CD4-positive, alpha-beta T cell treated with Interleukin-6 at 100 ng/mL for 8 hours (primary cell): ENCODE measurements around the gene TMTC1.
"Not testable (repeated sequence)": the region's sequence is repeated elsewhere in the genome, so short reads cannot be mapped to it uniquely, and the experiment has no call there.

Experiments
- DNase-seq: peaks from one replicate; pipeline ENCODE4 v3.0.0-alpha.2; 2020; ENCODE audit warnings: mixed read lengths, low spot score

Gene TMTC1

DNA sequence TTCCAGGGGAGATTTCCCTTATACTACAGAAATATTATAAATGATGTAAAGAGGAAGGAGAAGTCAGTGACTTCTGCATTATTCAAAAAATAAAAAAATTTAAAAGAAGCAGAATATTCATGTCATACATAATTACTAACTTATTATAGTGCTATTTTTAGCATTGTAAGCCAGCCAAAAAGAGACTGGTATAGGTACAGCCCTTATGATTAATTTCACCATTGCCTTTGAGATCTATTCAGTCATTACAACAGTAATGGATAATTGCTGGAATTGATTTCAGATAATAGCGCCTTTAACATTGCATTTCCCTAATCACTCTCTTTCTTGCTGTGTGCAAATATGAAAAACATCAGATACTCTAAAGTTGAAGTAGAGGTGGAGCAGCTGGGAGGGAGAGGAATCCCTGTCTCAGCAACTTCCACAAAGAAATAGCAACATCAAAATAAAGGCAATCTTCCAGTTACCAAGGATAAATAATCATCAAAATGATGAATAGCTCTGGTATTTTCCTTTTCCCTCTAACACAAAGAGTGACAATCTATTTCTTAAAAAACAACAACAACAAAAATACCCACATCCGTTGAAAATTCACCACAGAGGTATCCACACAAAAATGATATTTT is 214.5 kb downstream of the TMTC1 start:
- DNase-seq: no peak

DNA sequence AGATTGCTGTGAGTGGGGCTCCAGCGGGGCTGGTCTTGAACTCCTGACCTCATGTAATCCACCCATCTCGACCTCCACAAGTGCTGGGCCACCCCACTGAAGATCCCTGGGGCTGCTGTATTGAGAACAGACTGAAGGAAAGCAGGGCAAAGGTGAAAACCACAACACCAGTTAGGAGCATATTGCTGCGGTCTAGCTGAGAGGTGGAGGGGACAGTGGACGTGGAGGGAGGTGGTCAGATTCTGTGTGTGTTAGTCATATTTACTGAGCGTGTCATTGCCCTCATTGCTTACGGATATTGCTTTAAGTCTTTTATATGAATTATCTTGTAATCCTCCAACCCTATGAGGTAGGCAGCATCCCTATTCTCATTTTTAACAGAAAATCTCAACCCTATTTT is 217.3 kb downstream of the TMTC1 start:
- no peak for DNase-seq

DNA sequence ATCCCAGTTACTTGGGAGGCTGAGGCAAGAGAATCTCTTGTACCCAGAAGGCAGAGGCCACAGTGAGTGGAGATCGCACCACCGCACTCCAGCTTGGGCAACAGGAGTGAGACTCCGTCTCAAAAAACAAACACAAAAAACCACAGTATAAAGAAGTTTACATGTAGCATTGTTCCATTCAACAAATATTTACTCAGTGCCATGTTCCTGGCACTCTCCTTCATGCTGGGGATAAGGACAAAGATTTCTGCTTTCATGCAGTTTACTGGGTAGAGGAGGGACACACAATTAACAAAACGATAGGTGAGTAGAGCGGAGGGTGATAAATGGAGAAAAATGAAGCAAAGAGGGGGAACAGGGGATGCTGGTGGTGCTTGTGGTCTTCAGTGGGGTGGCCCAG is 218.0 kb downstream of the TMTC1 start:
- no peak for DNase-seq

DNA sequence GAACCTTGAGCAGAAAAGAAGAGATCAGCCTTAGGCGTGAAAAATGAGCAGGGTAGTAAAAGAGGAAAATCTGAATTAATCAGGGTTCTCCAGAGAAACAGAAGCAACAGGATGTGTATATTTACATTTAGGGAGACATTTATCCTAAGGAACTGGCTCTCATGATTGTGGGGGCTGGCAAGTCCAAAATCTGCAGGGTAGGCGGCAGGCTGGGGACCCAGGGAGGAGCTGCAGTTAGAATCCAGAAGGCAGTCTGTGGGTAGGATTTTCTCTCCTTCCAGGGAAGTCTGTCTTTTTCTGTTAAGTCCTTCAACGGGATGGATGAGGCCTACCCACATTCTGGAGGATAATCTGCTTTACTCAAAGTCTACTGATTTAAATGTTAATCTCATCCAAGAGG is 218.8 kb downstream of the TMTC1 start:
- DNase-seq: no peak

DNA sequence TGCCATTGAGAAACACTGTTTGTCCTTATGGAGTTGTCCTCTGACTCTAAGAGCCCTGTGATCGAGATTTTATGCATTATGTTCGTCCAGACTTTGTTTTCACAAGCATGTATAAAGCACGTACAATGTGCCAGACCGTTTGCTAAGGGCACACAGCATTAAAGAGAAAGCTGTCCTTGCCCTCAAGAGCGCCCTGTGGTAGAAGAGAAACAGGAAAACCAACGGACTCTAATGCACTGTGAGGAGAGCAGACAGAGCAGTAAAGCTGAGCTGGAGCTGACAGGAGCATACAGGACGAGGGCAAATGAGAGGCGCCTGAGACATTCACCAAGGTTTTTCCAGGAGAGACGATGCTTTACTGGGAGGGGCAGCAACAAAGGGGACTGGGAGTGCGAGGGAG is 220.1 kb downstream of the TMTC1 start:
- DNase-seq: no peak

DNA sequence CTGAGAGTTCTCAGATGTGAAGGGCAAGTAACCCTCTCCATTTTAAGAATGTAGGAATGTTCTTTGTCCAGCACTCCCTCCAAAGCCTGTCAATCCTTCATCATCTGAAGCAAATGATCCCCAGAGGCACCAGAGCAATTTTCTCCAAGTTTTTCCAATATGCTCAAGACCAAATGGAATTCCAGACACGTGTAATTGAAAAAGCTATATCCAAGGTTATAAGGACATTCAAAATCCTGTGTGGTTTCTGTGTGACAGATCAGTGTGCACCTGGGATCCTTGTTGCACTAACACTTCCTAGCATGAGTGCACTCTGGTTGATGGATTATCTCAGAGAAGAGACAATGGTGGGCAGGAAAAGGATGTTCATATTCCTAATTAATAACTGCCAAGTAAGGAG is 220.7 kb downstream of the TMTC1 start:
- no peak for DNase-seq

DNA sequence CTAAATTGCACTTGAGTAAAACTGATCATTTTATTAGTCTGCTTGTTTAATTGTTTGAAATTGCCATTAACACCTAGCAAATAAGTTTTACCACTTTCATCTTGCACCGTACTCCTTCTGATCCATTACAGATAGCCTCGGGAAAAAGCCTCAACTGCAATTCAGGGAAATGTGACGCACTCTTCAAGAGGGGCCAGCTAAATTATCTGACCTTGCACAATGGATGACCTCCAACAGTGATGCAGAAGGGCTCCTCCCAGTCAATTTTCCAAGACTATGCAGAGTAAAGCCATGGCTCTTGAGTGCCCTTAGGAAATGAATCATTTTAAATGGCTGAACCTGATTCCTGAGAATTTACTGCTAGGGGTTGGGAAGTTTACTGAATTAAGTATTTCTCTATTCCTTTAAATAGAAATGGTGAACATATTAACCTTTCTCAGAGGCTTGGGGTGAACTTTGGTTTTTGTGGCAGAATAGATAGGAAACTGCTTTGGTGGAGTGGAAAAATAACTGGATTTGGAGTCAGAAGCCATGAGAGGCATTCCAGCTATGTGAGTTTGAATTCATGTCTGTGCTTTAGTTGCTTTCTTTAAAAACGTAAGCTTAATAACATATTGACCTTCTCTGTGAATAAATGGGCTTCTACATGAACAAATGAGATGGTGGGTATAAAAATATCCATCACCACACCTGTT is 221.5 kb downstream of the TMTC1 start:
- no peak for DNase-seq

DNA sequence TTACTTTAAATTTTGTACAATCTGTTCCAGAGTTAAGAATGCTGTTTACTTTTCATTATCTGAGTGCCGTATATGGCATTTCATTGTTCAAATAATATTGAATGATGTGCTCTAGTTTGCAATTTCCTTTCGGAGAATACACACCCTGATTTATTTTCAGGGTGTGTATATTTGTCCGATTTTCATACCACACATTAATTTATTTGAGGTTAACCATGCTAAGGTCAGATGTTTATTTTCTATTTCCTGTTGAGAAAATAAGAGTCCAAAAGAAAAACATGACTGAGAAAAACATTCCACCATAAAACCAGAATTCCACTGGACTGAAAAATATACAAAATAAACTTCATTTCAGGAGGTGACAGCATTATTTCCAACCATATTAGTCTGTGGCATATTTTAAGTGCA is 222.1 kb downstream of the TMTC1 start:
- no peak for DNase-seq

DNA sequence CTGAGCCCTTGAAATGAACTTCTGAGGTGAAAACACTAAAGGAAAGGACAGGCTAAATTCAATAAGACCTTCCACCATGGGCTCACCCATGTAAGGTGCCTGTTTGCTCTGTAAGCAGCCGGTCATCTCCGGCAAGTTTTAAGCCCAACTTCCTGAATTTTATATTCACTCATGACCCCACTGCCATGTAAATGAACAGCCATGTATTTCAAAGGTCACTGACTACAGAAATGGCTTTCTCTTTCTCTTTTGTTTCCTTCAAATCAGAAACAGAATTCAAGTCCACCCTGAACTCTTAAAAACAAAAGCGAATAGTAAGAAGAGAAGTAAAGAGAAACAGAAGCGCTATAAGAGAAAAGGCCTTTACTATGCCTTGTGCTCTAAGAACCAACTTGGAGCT is 224.5 kb downstream of the TMTC1 start:
- no peak for DNase-seq

DNA sequence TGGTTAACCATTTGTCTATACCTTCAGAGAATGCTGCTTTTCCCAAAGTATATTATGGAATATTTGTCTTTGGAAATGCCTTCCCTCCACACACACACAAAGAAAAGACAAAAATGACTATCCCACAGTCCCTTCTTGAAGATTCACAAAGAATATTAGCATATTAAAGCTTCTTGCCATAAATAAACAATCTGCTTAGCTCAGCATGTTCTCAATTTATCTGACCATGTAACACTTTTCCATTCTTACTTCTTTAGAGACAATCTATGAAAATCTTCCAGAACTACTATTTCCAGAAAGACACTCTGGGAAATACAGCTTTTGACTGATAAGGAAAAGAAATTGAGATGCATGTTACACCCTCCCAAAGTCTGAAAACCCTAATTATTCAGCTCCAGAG is 227.4 kb downstream of the TMTC1 start:
- no peak for DNase-seq

DNA sequence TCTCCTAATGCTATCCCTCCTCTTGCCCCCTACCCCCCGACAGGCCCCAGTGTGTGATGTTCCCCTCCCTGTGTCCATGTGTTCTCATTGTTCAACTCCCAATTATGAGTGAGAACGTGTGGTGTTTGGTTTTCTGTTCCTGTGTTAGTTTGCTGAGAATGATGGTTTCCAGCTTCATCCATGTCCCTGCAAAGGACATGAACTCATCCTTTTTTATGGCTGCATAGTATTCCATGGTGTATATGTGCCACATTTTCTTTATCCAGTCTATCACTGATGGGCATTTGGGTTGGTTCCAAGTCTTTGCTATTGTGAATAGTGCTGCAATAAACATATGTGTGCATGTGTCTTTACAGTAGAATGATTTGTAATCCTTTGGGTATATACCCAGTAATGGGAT is 228.3 kb downstream of the TMTC1 start:
- DNase-seq: not testable (repeated sequence)

DNA sequence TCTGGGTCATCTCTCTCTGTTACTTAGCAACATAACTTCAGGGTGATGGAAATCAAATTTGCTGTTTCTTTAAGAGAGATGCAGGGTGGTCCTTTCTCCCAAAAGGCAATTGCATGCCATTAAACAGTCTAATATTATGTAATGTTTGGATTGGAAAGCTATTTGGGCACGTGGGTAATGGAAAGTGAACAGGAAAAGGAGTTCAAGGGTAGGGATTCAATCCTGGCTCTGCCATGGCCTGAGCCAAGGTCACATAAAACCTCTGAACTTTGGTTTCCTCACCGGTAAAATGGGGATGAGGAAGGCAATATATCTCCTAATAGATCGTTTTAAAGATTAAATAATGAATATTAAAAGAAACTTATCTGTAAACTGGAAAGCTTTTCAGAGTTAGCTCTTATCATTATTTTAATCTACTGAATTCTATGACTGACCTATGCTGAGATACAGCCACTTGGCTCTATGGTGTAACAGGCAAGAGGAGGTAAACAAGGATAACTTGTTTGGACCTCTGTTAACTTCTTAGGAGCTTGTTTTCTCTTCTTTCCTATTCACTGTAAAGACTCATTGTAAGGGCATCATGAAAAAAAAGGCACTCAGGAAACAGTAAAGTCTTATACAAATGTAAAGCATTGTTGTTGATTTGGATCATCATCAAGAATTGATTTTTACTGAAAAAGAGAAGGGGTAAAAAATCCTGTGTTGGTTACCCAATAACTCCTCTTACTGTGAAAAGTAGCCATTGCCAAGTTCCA is 230.6 kb downstream of the TMTC1 start:
- no peak for DNase-seq

DNA sequence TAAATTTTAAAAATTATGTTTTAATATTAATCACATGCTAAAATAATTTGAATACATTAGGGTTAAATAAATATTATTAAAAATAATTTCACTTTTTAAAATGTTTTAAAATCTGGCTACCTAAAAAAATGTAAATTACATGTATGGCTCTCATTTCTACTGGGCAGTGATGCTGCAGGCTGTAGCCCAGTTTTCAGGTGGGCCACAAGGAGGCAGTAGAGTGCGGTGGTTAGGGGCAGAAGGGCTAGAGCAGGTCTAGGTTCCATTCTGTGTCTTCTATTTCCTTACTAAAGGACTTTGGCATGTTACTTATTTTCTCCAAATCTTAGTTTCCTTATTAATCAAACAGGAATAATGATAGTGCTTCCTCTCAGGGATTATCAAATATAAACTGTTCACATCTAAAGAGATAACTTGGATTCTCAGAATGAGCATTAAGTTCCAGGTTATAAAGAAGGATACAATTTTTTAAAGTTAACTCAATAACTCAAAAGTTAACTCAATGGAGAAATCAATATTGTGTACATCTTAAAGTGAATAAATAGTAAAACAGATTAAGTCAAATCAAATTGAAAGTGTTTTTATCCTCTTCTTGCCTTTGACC is 231.3 kb downstream of the TMTC1 start:
- peak; percentile 49 for DNase-seq

DNA sequence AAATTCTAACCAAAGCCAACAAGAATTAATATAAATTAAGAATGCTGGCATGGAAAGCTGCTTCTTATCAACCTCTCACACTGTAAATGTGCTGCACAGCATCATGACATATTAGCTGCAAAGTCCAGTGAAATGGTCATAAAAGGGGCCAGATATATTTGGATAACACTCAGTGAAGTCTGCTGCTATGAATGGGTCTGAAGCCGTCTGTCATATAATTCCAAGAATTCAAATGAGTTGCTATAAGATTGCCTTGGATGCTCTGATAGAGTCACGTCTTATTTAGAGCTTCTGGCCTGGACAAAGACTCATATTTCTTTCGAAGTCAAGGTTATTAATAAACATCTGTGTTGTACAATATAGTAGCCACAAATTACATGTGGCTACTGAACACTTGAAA is 231.9 kb downstream of the TMTC1 start:
- DNase-seq: no peak

DNA sequence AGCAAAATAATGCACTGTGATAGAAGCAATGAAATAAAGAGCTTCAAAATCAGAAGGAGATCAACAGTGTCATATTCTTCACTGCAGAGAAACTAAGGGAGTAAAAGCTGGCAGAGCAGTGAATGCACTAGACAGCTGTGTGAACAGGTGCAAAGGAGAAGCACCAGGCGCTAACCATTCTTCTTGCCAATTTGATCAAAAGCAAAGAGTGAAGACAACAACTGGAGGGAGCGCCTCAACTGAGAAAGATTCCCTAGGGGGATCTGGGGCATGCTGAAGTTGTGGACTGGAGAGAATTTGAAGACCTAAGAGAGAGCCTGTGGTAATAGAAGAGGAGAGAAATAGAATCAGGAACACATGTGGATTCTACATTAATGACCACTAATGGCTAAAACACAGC is 235.9 kb downstream of the TMTC1 start:
- DNase-seq: no peak

DNA sequence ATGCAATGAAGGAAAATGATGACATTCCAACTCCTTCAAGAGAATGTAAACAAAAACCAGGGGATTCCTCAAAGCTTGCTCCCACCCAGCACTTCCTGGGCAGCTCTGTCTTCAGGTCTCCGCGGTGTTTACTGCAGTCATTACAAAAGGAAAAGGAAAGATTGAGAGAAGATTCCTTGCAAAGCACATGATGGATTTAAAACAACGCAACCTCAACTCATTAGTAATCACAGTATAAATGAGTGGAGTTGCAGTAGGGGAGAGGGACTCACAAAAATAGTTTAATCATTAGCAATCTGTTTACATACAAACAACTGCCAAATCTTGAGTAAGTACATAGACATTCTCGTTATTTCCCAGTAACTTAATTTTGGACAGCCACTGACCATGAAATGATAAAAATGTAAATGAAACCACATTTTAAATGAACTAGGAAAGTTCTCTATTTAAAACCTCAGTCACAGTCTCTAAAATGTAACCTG is 236.6 kb downstream of the TMTC1 start:
- DNase-seq: no peak

DNA sequence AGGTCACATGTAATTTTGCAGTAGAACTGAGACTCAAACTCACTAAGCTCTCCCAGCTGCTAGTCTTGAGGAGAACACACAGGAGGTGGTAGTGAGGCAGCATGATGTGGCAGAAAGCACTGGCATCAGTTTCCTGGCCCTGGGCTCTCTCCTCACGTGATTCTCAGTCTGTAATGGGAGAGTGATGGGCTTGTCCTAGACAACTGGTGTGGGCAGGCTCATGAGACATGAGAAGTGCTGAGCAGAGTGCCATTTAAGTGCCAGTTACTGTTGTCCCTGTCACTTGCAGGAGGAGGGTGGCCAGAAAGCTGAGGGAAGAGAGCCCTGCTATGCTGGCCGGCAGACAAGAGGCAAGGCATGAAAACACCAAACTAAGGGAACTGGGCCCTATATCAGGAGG is 237.7 kb downstream of the TMTC1 start:
- no peak for DNase-seq

DNA sequence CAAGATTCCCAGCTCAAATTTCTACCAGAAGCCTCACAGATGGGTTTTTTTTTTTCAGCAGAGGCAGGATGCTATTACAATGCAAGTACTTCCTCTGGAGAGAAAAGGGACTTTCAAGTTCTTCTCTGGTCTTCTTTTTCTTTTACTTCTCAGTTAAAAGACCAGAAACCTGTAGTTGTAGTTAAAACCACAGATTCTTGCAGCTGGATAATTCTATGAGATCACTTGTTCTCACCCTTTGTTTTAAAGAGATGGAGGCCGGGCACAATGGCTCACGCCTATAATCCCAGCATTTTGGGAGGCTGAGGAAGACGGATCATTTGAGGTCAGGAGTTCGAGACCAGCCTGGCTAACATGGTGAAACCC is 238.7 kb downstream of the TMTC1 start:
- no peak for DNase-seq

DNA sequence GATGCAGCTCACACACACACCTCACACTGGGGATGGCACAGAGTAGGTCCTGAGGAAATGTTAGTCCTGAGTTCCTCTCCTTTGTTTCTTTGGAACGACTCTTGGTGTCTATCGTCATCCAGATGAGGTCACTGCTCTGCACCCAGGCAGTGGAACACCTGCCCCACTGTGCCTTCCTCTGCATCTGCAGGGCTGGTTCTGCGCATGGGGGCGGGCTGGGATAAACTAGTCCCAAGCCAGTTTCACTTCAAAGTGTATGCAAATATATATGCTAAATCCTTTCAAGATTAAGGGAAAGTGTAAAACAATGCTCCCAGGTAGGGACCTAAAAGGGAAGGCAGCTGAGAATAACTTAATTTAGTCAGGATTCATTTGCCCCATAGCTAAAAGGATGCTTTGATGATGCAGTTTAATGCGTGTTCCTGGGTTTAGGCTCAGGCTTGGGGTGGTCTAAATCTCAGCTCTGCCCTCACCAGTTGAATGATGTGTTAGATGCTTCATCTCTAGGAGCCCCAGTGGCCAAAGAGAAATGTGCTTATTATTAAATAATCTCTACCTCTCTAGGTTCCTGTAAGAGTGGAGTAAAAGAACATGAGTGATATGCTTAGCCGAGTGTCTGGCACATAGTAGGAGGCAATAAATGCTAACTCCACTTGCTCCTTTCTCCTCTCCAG is 239.2 kb downstream of the TMTC1 start:
- DNase-seq: no peak

DNA sequence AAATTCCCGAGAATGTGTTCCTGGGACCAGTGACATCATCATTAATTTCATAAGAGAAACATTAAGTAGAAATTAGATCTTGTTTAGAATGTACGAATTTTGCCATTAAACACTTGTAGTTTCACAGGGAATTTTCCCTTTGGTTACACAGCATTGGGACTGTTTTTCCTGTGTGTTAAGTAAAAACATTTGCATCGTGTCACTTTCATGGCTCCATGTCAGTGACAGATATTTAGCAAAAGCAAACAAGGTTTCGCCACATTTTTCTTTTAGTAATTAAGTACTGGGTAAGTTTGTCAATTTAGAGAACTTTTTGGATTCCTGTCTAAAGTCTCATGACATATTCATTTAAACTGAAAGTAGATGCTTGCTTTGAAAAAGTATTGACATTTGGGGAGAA is 240.7 kb downstream of the TMTC1 start:
- DNase-seq: no peak

DNA sequence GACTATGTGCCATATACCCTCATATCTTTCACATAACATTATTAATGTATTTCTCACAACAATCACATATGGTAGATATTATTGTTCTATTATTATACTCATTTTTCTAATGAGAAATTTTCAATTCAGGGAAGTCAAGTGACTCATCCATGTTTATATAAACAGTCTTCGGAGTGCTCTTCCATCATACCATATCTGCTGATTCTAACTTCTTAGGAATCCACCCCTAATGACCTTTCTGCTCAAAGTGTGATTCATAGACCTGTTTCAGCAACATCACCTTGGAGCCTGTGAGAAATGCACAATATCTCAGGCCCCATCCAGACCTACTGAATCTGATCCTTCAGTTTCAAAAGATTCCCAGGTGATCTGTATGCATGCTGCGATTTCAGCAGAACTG is 246.4 kb downstream of the TMTC1 start:
- DNase-seq: no peak

DNA sequence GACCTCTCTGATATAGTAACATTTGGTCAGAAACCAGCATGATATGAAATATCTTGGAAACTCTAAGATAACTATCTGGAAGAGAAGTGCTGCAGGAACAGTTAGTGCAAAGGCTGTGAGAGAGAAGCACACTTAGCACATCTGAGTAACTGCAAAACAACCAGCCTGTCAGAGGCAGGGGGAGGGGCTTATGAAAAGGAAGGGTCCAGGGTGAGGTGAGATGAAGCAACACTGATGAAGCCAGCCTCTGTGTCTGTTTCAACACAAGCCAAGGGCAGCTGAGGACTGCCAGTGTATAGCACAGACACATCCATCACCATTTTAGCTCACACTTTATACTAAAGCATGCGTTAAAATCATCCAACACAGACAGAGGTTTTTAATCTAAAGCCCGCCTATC is 248.8 kb downstream of the TMTC1 start:
- DNase-seq: no peak
